GM18502 (cell line): ENCODE results near the gene MNX1.

Source experiments
- ATAC-seq: cut with Tn5 transposase; IDR thresholded peaks from one replicate; pipeline ENCODE4 v1.9.1; 2021; ENCODE audit warnings: mild to moderate bottlenecking; ENCODE audit not compliant: unreplicated experiment, poor library complexity

The MNX1 gene

GRCh38 chr7:157033483-157034473, 23.3 kb upstream of the MNX1 start:
- no peak for ATAC-seq

- no peak for ATAC-seq
These were observed 22.4 kb upstream of the MNX1 start for GRCh38 chr7:157032644-157033482.

- ATAC-seq = no peak
These were observed 21.7 kb upstream of the MNX1 start for GRCh38 chr7:157032128-157032527.

GRCh38 chr7:157028199-157028903, 17.9 kb upstream of the MNX1 start:
- ATAC-seq = no peak

GRCh38 chr7:157027568-157028198, 17.2 kb upstream of the MNX1 start:
- no peak for ATAC-seq

- no peak for ATAC-seq
These were observed 14.3 kb upstream of the MNX1 start for GRCh38 chr7:157024716-157025115.

GRCh38 chr7:157023589-157023905, 13.1 kb upstream of the MNX1 start:
- no peak for ATAC-seq

GRCh38 chr7:157022681-157023588, 12.5 kb upstream of the MNX1 start:
- no peak for ATAC-seq

GRCh38 chr7:157021871-157022680, 11.6 kb upstream of the MNX1 start:
- no peak for ATAC-seq

- no peak for ATAC-seq
These were observed 10.8 kb upstream of the MNX1 start for GRCh38 chr7:157021071-157021870.

- ATAC-seq = no peak
These were observed 10.1 kb upstream of the MNX1 start for GRCh38 chr7:157020514-157021070.

- ATAC-seq = no peak
These were observed 9.4 kb upstream of the MNX1 start for GRCh38 chr7:157019718-157020451.

- no peak for ATAC-seq
These were observed 8.6 kb upstream of the MNX1 start for GRCh38 chr7:157018997-157019608.

GRCh38 chr7:157018328-157018996, 8.0 kb upstream of the MNX1 start:
- ATAC-seq = no peak

GRCh38 chr7:157017603-157018327, 7.3 kb upstream of the MNX1 start:
- no peak for ATAC-seq
